ENCODE results near the gene BOD1L1.

DNA sequence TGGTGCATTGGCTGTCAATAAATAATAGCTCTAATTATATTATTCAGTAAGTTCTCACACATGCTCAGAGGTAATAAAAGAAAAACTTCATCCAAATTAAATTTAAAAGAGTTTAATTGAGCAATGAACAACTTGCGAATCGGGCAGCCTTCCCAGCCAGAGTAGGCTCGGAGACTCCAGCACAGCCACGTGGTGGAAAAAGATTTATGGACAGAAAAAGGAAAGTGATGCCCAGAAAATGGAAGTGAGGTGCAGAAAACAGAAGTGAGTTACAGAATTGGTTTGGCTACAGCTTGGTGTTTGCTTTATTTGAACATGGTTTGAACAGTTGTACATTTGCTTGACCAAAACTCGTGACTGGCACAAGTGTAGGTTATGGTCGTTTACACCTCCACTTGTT is 13.6 kb upstream of the BOD1L1 start:
- TF ChIP-seq, protein P1, sequence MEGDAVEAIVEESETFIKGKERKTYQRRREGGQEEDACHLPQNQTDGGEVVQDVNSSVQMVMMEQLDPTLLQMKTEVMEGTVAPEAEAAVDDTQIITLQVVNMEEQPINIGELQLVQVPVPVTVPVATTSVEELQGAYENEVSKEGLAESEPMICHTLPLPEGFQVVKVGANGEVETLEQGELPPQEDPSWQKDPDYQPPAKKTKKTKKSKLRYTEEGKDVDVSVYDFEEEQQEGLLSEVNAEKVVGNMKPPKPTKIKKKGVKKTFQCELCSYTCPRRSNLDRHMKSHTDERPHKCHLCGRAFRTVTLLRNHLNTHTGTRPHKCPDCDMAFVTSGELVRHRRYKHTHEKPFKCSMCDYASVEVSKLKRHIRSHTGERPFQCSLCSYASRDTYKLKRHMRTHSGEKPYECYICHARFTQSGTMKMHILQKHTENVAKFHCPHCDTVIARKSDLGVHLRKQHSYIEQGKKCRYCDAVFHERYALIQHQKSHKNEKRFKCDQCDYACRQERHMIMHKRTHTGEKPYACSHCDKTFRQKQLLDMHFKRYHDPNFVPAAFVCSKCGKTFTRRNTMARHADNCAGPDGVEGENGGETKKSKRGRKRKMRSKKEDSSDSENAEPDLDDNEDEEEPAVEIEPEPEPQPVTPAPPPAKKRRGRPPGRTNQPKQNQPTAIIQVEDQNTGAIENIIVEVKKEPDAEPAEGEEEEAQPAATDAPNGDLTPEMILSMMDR (IDR thresholded peaks at IDR 0.05): no peak
- TF ChIP-seq POLR2A (IDR thresholded peaks at IDR 0.05): no peak
- TF ChIP-seq POLR2AphosphoS5 (IDR thresholded peaks at IDR 0.05): no peak

Measured in transverse colon (tissue), 4 donors.